HCT116 (cell line): ENCODE data around the gene EDEM3. TPM values are rescaled to one million over a fixed set of nuclear protein-coding genes. Genes with fewer than 3 reads are reported as not detected.

ENCODE experiments used
- ATAC-seq: fragments of 200-7000 bp; cut with Tn5 transposase; 2 replicates; pipeline ENCODE4 v1.9.1; 2020; ENCODE audit warnings: mild to moderate bottlenecking, moderate library complexity
- BruUV-seq: library from RNA; stranded (reverse); fragments of 400-500 nt; replicated peaks from 2 replicates; lab custom pipeline; 2021; lab: Mats Ljungman, UMichigan
- CTCF ChIA-PET: fragments of 300-600 bp; sonication (Branson Sonifier 250); formaldehyde crosslinking; loops from one replicate; lab custom pipeline; 2021; ENCODE audit warnings: antibody characterized with exemption; lab: Charles Lee
- POLR2A ChIA-PET: fragments of 300-600, 350-600 bp; sonication (Branson Sonifier 250); formaldehyde crosslinking; loops from one replicate; lab custom pipeline; 2021; ENCODE audit warnings: antibody characterized with exemption; lab: Charles Lee
- RAD21 ChIA-PET, 2 experiments: fragments of 300-600 bp; sonication (Branson Sonifier 250); formaldehyde crosslinking; loops; one replicate each; lab custom pipeline; 2023; ENCODE audit warnings: low total read pairs in 2 of 2; ENCODE audit not compliant: uncharacterized antibody in 2 of 2, unreplicated experiment in 2 of 2, low non-redundant PET in 1 of 2; lab: Charles Lee
- DNase-seq: peaks from one replicate; pipeline ENCODE4 v3.0.0-alpha.2; 2010; ENCODE audit warnings: low read depth, low spot score
- H2AFZ ChIP-seq: fragments of 200-600 bp; shearing (Covaris generic), sonication (generic); 2 replicates; pipeline ENCODE4 v1.6.1; 2017; ENCODE audit warnings: low read depth, mixed run types, mixed read lengths, antibody characterized with exemption, low read length; ENCODE audit not compliant: poor library complexity, severe bottlenecking
- H3K27ac ChIP-seq: 2 replicates; pipeline ENCODE4 v1.5.1; 2012; ENCODE audit warnings: low read depth, low read length
- H3K27me3 ChIP-seq: fragments of 200-600 bp; sonication (generic); 2 replicates; pipeline ENCODE4 v1.6.1; 2016; ENCODE audit warnings: mixed run types, low read length, mixed read lengths; ENCODE audit not compliant: insufficient read depth
- H3K36me3 ChIP-seq, 2 experiments: fragments of 200-500 bp in 1 of 2; fragments of 200-600 bp in 1 of 2; sonication (Bioruptor generic) in 1 of 2; sonication (generic) in 1 of 2; 2 replicates each; pipeline versions ENCODE4 v1.5.1 to v1.6.1; 2014 to 2016; ENCODE audit warnings: low read length in 2 of 2, inconsistent platforms in 1 of 2, mixed read lengths in 1 of 2, mixed run types in 1 of 2; ENCODE audit not compliant: insufficient read depth in 2 of 2, control insufficient read depth in 1 of 2
- H3K4me1 ChIP-seq, 2 experiments: fragments of 200-600 bp in 1 of 2; sonication (generic) in 1 of 2; 2 replicates each; pipeline versions ENCODE4 v1.5.1 to v1.6.1; 2012 to 2017; ENCODE audit warnings: low read length in 2 of 2, inconsistent platforms in 1 of 2, mild to moderate bottlenecking in 1 of 2, mixed read lengths in 1 of 2, mixed run types in 1 of 2, moderate library complexity in 1 of 2; ENCODE audit not compliant: insufficient read depth in 2 of 2, control insufficient read depth in 1 of 2
- H3K4me2 ChIP-seq: fragments of 200-600 bp; sonication (generic); 2 replicates; pipeline ENCODE4 v1.6.1; 2017; ENCODE audit warnings: mixed run types, low read length, mixed read lengths
- H3K4me3 ChIP-seq, 2 experiments: fragments of 200-600 bp in 1 of 2; sonication (generic) in 1 of 2; replicated peaks in 1 of 2; 2 replicates each; pipeline ENCODE4 v1.5.1; 2011 to 2016; ENCODE audit warnings: low read length in 2 of 2, control low read depth in 1 of 2, low read depth in 1 of 2, mild to moderate bottlenecking in 1 of 2, mixed read lengths in 1 of 2, mixed run types in 1 of 2
- H3K79me2 ChIP-seq: fragments of 200-600 bp; sonication (generic); 2 replicates; pipeline ENCODE4 v1.6.1; 2017; ENCODE audit warnings: mild to moderate bottlenecking, mixed run types, low read length, moderate library complexity, mixed read lengths; ENCODE audit not compliant: insufficient read depth
- H3K9ac ChIP-seq: fragments of 200-600 bp; sonication (generic); 2 replicates; pipeline ENCODE4 v1.6.1; 2016; ENCODE audit warnings: low read length, mixed read lengths
- H3K9me2 ChIP-seq: fragments of 200-600 bp; sonication (generic), shearing (Covaris generic); 2 replicates; pipeline ENCODE4 v1.6.1; 2017; ENCODE audit warnings: mixed run types, mild to moderate bottlenecking, moderate library complexity; ENCODE audit not compliant: insufficient read depth
- H3K9me3 ChIP-seq, 2 experiments: fragments of 200-500 bp in 1 of 2; fragments of 200-600 bp in 1 of 2; sonication (Bioruptor generic) in 1 of 2; sonication (generic) in 1 of 2; 2 replicates each; pipeline ENCODE4 v1.6.1; 2014 to 2017; ENCODE audit warnings: low read length in 2 of 2, mixed read lengths in 2 of 2, inconsistent platforms in 1 of 2, low read depth in 1 of 2, mild to moderate bottlenecking in 1 of 2, mixed run types in 1 of 2, moderate library complexity in 1 of 2; ENCODE audit not compliant: control insufficient read depth in 1 of 2, insufficient read depth in 1 of 2
- H4K20me1 ChIP-seq: fragments of 200-600 bp; sonication (generic), shearing (Covaris generic); 2 replicates; pipeline ENCODE4 v1.6.1; 2017; ENCODE audit warnings: mixed run types, mild to moderate bottlenecking, moderate library complexity; ENCODE audit not compliant: insufficient read depth
- CBX3 ChIP-seq: IDR thresholded peaks from 2 replicates; pipeline ENCODE4 v1.6.1; 2012; ENCODE audit warnings: low read depth
- EGR1 ChIP-seq: IDR thresholded peaks from 2 replicates; pipeline ENCODE4 v1.6.1; 2012; ENCODE audit warnings: low read depth
- ELF1 ChIP-seq: IDR thresholded peaks from 2 replicates; pipeline ENCODE4 v1.6.1; 2012; ENCODE audit warnings: low read depth, borderline replicate concordance
- EZH2 ChIP-seq: fragments of 200-600 bp; sonication (generic); IDR thresholded peaks from 2 replicates; pipeline ENCODE4 v1.6.1; 2017; ENCODE audit warnings: antibody characterized with exemption, mixed run types
- EZH2phosphoT487 ChIP-seq: fragments of 200-600 bp; IDR thresholded peaks from 2 replicates; pipeline ENCODE4 v1.6.1; 2018; ENCODE audit warnings: antibody characterized with exemption, borderline replicate concordance
- FOSL1 ChIP-seq: IDR thresholded peaks from 2 replicates; pipeline ENCODE4 v1.6.1; 2012; ENCODE audit warnings: low read depth
- POLR2A ChIP-seq: IDR thresholded peaks from 2 replicates; pipeline ENCODE4 v1.7.0; 2011; ENCODE audit warnings: borderline replicate concordance; ENCODE audit not compliant: insufficient read depth, insufficient read length; ENCODE audit errors: extremely low read depth
- POLR2AphosphoS5 ChIP-seq: IDR thresholded peaks from 2 replicates; pipeline ENCODE4 v1.6.1; 2011; ENCODE audit warnings: mild to moderate bottlenecking, low read depth, low read length, moderate library complexity
- RAD21 ChIP-seq: IDR thresholded peaks from 2 replicates; pipeline ENCODE4 v1.6.1; 2012; ENCODE audit warnings: low read depth, mild to moderate bottlenecking
- SIN3A ChIP-seq: IDR thresholded peaks from 2 replicates; pipeline ENCODE4 v1.6.1; 2012; ENCODE audit warnings: low read depth
- SP1 ChIP-seq: IDR thresholded peaks from 2 replicates; pipeline ENCODE4 v1.6.1; 2012; ENCODE audit warnings: low read depth
- YY1 ChIP-seq: IDR thresholded peaks from 2 replicates; pipeline ENCODE4 v1.6.1; 2011; ENCODE audit warnings: low read length, low read depth, moderate library complexity, mild to moderate bottlenecking; ENCODE audit not compliant: insufficient replicate concordance; ENCODE audit errors: extremely low read depth
- ZFX ChIP-seq: fragments of 450-650 bp; IDR thresholded peaks from 2 replicates; pipeline ENCODE4 v1.6.1; 2017
- ZNF274 ChIP-seq: fragments of 200-500 bp; sonication (Bioruptor generic); IDR thresholded peaks from 2 replicates; pipeline ENCODE4 v1.6.1; 2014; ENCODE audit warnings: mild to moderate bottlenecking, low read depth, low read length, inconsistent platforms
- intact Hi-C: fragments of 100-400 bp; cut with micrococcal nuclease; formaldehyde crosslinking; loops from 2 replicates; pipeline ENCODE4 v1.10.0; 2022
- total RNA-seq: library from RNA; stranded (reverse); gene quantifications from one replicate; pipeline ENCODE4 v1.2.1, GENCODE V29; 2021; ENCODE audit not compliant: unreplicated experiment
- TF ChIP-seq, protein P1 (sequence below): IDR thresholded peaks from 2 replicates; pipeline ENCODE4 v1.6.1; 2011; ENCODE audit warnings: mild to moderate bottlenecking, low read length, moderate library complexity; ENCODE audit not compliant: insufficient replicate concordance; ENCODE audit errors: extremely low read depth
- TF ChIP-seq, protein P2 (sequence below), 3 experiments: fragments of 200-600 bp in 1 of 3; sonication (generic) in 1 of 3; IDR thresholded peaks in 2 of 3; conservative IDR thresholded peaks in 1 of 3; 2 replicates each; pipeline ENCODE4 v1.5.1; 2012 to 2017; ENCODE audit warnings: low read depth in 2 of 3, low read length in 2 of 3, antibody characterized with exemption in 1 of 3, borderline replicate concordance in 1 of 3, control low read depth in 1 of 3, mild to moderate bottlenecking in 1 of 3, mixed read lengths in 1 of 3, mixed run types in 1 of 3, moderate library complexity in 1 of 3; ENCODE audit not compliant: insufficient read depth in 1 of 3
- TF ChIP-seq, protein P3 (sequence below): IDR thresholded peaks from 2 replicates; pipeline ENCODE4 v1.6.1; 2012
- TF ChIP-seq, protein P4 (sequence below): IDR thresholded peaks from 2 replicates; pipeline ENCODE4 v1.6.1; 2012

The EDEM3 gene
- total RNA-seq, 1 experiment from 2014 or later, result 14.9 TPM

DNA sequence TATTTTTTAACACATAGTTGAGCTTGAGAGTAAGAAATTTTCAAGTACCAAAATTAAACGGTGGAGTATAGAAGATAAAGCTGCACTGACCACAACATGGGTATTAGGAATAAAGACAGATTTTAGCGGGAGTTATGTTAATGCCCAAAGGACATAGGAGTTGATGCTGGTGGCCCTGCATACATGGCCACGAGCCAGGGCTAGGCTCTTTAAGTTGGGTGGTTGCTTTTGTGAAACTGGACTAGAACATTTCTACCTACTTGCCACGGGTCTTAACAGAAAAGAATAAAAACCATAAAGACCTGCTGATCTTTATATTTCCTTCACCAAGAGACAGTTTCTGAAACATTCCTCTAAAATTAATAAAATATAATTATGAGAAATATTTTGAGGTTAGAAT is 14.9 kb downstream of the EDEM3 start:
- Histone ChIP-seq H3K27ac (no peak overlapping the region), H3K4me2 (no peak overlapping the region), H3K79me2 (no peaks in the 10 kb centered on the region), H3K4me1 (no peaks in the 10 kb centered on the region), H3K36me3 (no peaks in the 10 kb centered on the region; a peak in 1 of 4 replicates), H3K27me3 (no peaks in the 10 kb centered on the region), H3K9ac (no peak overlapping the region), H3K4me3 (no peak overlapping the region), H3K9me3 (no peaks in the 10 kb centered on the region), H2AFZ (no peak overlapping the region), H3K9me2 (no peaks in the 10 kb centered on the region), H4K20me1 (no peaks in the 10 kb centered on the region)
- ATAC-seq (no peak), DNase-seq (no peak)
- intact Hi-C loops, result no loop called here
- no TSS peak for BruUV-seq
- ChIA-PET CTCF (no interaction called here), RAD21 (no interaction called here), POLR2A (no interaction called here)
- TF ChIP-seq YY1 (no peak), FOSL1 (no peak), POLR2AphosphoS5 (no peak), SP1 (no peak), ZFX (no peak)
- TF ChIP-seq, all 23 proteins: peak for 0

DNA sequence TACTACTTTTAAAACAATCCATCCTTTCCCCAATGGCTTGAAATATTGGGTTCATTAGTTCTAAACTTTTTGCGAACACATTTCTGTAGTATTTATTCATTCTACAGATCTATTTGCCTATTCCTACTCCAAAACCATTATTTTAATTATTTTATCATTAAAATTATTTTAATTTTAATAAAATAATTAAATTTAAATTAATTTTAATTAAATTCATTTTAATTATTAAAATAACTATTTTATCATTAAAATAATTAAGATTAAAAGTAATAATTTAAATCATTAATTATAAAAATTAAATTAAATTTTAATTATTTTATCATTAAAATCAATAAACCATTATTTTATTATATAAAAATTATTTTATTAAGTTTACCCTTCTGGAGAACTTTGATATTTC is 15.6 kb downstream of the EDEM3 start:
- no peaks in the 10 kb centered on the region for H4K20me1 ChIP-seq
- no peak overlapping the region for H3K9ac ChIP-seq
- POLR2A ChIA-PET, result no interaction called here
- intact Hi-C loops, result no loop called here
- no TSS peak for BruUV-seq
- H2AFZ ChIP-seq, result no peak overlapping the region
- RAD21 ChIA-PET, result no interaction called here
- DNase-seq (no peak), ATAC-seq (no peak)
- no peaks in the 10 kb centered on the region for H3K27me3 ChIP-seq
- no peaks in the 10 kb centered on the region; a peak in 1 of 4 replicates for H3K36me3 ChIP-seq
- H3K79me2 ChIP-seq, result no peaks in the 10 kb centered on the region
- no peak overlapping the region for H3K4me2 ChIP-seq
- CTCF ChIA-PET, result no interaction called here
- H3K27ac ChIP-seq, result no peak overlapping the region
- no peaks in the 10 kb centered on the region for H3K9me3 ChIP-seq
- H3K9me2 ChIP-seq, result no peaks in the 10 kb centered on the region
- H3K4me1 ChIP-seq, result no peaks in the 10 kb centered on the region
- no peak overlapping the region for H3K4me3 ChIP-seq
- TF ChIP-seq, protein P1, sequence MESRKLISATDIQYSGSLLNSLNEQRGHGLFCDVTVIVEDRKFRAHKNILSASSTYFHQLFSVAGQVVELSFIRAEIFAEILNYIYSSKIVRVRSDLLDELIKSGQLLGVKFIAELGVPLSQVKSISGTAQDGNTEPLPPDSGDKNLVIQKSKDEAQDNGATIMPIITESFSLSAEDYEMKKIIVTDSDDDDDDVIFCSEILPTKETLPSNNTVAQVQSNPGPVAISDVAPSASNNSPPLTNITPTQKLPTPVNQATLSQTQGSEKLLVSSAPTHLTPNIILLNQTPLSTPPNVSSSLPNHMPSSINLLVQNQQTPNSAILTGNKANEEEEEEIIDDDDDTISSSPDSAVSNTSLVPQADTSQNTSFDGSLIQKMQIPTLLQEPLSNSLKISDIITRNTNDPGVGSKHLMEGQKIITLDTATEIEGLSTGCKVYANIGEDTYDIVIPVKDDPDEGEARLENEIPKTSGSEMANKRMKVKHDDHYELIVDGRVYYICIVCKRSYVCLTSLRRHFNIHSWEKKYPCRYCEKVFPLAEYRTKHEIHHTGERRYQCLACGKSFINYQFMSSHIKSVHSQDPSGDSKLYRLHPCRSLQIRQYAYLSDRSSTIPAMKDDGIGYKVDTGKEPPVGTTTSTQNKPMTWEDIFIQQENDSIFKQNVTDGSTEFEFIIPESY, result no peak
- no peak for TF ChIP-seq YY1
- no peak for TF ChIP-seq POLR2AphosphoS5
- no peak for TF ChIP-seq SIN3A
- TF ChIP-seq FOSL1, result no peak
- TF ChIP-seq EZH2, result no peak
- TF ChIP-seq ZNF274, result no peak
- no peak for TF ChIP-seq EZH2phosphoT487
- no peak for TF ChIP-seq POLR2A
- TF ChIP-seq, protein P2, sequence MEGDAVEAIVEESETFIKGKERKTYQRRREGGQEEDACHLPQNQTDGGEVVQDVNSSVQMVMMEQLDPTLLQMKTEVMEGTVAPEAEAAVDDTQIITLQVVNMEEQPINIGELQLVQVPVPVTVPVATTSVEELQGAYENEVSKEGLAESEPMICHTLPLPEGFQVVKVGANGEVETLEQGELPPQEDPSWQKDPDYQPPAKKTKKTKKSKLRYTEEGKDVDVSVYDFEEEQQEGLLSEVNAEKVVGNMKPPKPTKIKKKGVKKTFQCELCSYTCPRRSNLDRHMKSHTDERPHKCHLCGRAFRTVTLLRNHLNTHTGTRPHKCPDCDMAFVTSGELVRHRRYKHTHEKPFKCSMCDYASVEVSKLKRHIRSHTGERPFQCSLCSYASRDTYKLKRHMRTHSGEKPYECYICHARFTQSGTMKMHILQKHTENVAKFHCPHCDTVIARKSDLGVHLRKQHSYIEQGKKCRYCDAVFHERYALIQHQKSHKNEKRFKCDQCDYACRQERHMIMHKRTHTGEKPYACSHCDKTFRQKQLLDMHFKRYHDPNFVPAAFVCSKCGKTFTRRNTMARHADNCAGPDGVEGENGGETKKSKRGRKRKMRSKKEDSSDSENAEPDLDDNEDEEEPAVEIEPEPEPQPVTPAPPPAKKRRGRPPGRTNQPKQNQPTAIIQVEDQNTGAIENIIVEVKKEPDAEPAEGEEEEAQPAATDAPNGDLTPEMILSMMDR (IDR thresholded peaks at IDR 0.05 in 2 of 3, conservative IDR thresholded peaks at IDR 0.05 in 1 of 3; ENCODE audit: borderline replicate concordance in 1 of 3, insufficient read depth in 1 of 3, low read depth in 2 of 3, low read length in 2 of 3), result no peak
- no peak for TF ChIP-seq CBX3
- no peak for TF ChIP-seq EGR1
- no peak for TF ChIP-seq RAD21
- TF ChIP-seq, protein P3, sequence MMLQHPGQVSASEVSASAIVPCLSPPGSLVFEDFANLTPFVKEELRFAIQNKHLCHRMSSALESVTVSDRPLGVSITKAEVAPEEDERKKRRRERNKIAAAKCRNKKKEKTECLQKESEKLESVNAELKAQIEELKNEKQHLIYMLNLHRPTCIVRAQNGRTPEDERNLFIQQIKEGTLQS, result no peak
- TF ChIP-seq, protein P4, sequence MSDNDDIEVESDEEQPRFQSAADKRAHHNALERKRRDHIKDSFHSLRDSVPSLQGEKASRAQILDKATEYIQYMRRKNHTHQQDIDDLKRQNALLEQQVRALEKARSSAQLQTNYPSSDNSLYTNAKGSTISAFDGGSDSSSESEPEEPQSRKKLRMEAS, result no peak
- no peak for TF ChIP-seq ELF1
